Glutamatergic neuron (in vitro differentiated cells): Measurements from ENCODE around the gene STC2. TPM values are rescaled to one million over a fixed set of nuclear protein-coding genes. Genes with fewer than 3 reads are reported as not detected.

Experiments used
- DNase-seq: peaks from one replicate; pipeline ENCODE4 v3.0.0; 2022
- H3K27ac Mint-ChIP-seq: one replicate; pipeline ENCODE4 v1.8.0; 2020; ENCODE audit warnings: mild to moderate bottlenecking, mixed read lengths, inconsistent platforms; ENCODE audit not compliant: unreplicated experiment
- H3K27me3 Mint-ChIP-seq: one replicate; pipeline ENCODE4 v1.8.0; 2020; ENCODE audit warnings: mild to moderate bottlenecking, moderate library complexity, mixed read lengths, inconsistent platforms; ENCODE audit not compliant: unreplicated experiment
- H3K36me3 Mint-ChIP-seq: one replicate; pipeline ENCODE4 v1.8.0; 2020; ENCODE audit warnings: mild to moderate bottlenecking, mixed read lengths, inconsistent platforms; ENCODE audit not compliant: unreplicated experiment
- H3K4me1 Mint-ChIP-seq: one replicate; pipeline ENCODE4 v1.8.0; 2020; ENCODE audit warnings: mild to moderate bottlenecking, low read depth, mixed read lengths, inconsistent platforms; ENCODE audit not compliant: unreplicated experiment
- H3K4me3 Mint-ChIP-seq: one replicate; pipeline ENCODE4 v1.8.0; 2020; ENCODE audit warnings: mild to moderate bottlenecking, mixed read lengths, inconsistent platforms; ENCODE audit not compliant: unreplicated experiment
- H3K9me3 Mint-ChIP-seq: one replicate; pipeline ENCODE4 v1.8.0; 2020; ENCODE audit warnings: mild to moderate bottlenecking, moderate library complexity, mixed read lengths, inconsistent platforms; ENCODE audit not compliant: unreplicated experiment
- total RNA-seq: library from RNA; stranded (reverse); fragmentation: NEBNext Ultra II Directional; extraction: Animal tissue kit (Norgen Biotek cat#: 25700); gene quantifications from one replicate; pipeline ENCODE4 v1.2.1, GENCODE V29; 2021; ENCODE audit not compliant: unreplicated experiment
- TF ChIP-seq, protein P1 (sequence below): fragments of 200-600 bp; sonication (generic); IDR thresholded peaks from one replicate; pipeline ENCODE4 v1.5.0; 2021; ENCODE audit not compliant: partially characterized antibody, unreplicated experiment

The STC2 gene
- total RNA-seq, 1 donor from 2014 or later: 14.0 TPM

DNA sequence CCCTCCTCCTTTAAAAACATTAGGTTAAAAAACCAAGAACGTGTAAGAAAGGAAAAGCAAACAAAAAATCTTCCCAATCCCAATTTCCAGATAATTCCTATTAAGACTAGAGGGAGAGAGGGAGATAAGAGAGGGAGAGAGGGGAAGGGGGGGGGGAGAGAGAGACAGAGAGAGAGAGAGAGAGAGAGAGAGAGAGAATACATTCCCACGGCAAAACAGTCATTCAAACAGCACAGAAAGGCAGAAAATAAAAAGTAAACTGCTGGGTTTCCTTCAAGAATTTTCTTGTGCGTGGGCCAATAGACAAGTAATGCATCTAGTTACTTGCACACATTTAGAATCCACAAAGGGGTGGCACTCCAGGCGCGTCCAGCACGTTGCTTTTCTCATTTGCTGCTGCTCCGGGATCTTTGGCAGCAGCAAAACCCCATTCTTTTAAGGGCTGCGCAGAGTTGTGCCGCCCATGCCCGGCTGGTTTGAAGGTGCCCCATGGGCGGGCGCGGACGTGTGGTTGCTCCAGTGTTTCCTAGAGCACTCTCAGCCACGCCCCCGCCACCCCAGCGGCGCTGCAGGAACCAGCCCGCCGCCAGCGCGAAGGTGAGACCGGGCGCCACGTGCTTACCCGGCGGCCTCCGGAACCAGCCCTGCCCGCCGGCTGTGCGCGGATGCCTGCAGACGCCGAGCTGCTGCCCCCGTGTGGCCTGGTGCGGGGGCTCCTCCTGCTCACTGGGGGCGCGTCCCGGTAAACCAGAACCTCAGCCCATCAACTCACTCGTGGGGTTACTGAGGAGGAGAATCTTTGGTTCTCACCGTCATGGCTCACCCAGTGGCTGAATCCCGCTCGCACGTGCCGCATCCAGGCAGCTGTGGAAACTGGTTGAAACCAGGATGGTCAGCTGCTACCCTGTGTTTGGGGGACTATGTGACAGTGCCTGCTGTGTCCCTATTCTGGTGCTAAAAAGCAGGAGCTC, 44.6 kb downstream of the STC2 start:
- Mint-ChIP-seq H3K27me3 (peaks cover 11% of the 10 kb centered on the region), H3K9me3 (peaks cover 4% of the 10 kb centered on the region), H3K27ac (no peak overlapping the region), H3K4me1 (no peaks in the 10 kb centered on the region), H3K4me3 (peak overlapping the region; percentile 75), H3K36me3 (no peaks in the 10 kb centered on the region)
- peak; percentile 85 for DNase-seq
- TF ChIP-seq, protein P1, sequence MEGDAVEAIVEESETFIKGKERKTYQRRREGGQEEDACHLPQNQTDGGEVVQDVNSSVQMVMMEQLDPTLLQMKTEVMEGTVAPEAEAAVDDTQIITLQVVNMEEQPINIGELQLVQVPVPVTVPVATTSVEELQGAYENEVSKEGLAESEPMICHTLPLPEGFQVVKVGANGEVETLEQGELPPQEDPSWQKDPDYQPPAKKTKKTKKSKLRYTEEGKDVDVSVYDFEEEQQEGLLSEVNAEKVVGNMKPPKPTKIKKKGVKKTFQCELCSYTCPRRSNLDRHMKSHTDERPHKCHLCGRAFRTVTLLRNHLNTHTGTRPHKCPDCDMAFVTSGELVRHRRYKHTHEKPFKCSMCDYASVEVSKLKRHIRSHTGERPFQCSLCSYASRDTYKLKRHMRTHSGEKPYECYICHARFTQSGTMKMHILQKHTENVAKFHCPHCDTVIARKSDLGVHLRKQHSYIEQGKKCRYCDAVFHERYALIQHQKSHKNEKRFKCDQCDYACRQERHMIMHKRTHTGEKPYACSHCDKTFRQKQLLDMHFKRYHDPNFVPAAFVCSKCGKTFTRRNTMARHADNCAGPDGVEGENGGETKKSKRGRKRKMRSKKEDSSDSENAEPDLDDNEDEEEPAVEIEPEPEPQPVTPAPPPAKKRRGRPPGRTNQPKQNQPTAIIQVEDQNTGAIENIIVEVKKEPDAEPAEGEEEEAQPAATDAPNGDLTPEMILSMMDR: peak; percentile 81

DNA sequence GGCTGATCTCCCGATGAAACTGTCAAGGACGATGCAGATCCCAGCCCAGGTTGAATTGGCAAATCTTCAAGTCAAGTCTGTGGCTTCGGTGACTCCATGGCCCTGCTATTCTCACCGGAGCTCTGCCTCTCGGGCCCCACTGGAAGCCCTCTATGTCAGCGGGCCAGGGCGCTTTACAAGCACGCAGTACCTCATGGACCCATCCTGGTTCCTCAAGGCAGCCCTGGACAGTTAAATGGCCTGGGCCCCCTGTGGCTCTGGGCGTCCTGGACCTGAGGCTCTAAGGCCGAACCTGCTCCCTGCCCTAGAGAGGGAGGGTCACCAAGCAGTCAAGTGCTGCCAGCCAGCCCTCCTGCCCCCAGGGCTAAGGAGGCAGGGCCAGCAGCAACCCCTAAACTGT, 45.3 kb downstream of the STC2 start:
- no peak overlapping the region for H3K27ac Mint-ChIP-seq
- TF ChIP-seq, protein P1: no peak
- peaks cover 4% of the 10 kb centered on the region for H3K9me3 Mint-ChIP-seq
- H3K4me1 Mint-ChIP-seq: no peaks in the 10 kb centered on the region
- H3K36me3 Mint-ChIP-seq: no peaks in the 10 kb centered on the region
- peak overlapping the region; percentile 48 for H3K4me3 Mint-ChIP-seq
- DNase-seq: no peak
- peaks cover 11% of the 10 kb centered on the region for H3K27me3 Mint-ChIP-seq

DNA sequence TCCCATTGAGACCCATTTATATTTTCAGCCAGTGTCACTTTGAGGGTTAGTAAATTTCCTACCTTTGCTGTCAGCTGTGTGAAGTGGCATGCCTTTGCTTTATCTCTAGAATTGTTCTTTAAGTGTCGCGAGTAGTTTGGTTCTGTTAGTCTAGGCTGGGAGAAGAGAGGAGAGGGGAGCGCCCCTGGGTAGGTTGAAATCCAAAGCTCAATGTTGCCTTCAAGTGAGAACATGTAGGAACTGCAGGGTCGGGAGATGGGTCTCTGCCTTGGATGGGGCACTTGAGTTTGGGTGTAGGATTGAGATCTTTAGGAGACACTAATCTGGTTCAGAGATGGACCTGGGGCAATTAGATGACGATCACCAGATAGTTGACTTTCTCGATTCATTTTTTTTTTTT, 46.3 kb downstream of the STC2 start:
- TF ChIP-seq, protein P1: no peak
- no peak overlapping the region for H3K27ac Mint-ChIP-seq
- H3K4me1 Mint-ChIP-seq: no peaks in the 10 kb centered on the region
- no peaks in the 10 kb centered on the region for H3K36me3 Mint-ChIP-seq
- peaks cover 4% of the 10 kb centered on the region for H3K9me3 Mint-ChIP-seq
- no peak overlapping the region for H3K4me3 Mint-ChIP-seq
- H3K27me3 Mint-ChIP-seq: peaks cover 11% of the 10 kb centered on the region
- DNase-seq: no peak

DNA sequence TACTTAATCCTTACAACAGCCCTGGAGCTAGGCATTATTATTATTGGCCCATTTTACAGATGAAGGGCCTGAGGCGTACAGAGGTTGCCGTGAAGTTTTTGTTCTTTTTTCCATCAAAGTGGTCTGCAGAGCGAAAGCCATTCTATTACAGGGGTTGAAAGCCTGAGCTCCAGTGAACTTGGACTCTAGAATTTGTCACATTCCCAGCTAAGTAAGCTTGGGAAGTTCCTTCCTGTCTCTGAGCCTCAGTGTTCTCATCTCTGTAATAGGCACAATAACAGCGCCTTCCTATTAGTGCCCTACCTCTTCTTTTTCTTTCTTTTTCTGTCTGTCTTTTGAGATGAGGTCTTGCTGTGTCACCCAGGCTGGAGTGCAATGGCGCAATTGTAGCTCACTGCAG, 49.0 kb downstream of the STC2 start:
- peaks cover 4% of the 10 kb centered on the region for H3K36me3 Mint-ChIP-seq
- no peaks in the 10 kb centered on the region for H3K4me1 Mint-ChIP-seq
- DNase-seq: no peak
- H3K9me3 Mint-ChIP-seq: peaks cover under 1% of the 10 kb centered on the region
- H3K27me3 Mint-ChIP-seq: peaks cover 9% of the 10 kb centered on the region
- TF ChIP-seq, protein P1: no peak
- no peak overlapping the region for H3K27ac Mint-ChIP-seq
- H3K4me3 Mint-ChIP-seq: no peak overlapping the region

DNA sequence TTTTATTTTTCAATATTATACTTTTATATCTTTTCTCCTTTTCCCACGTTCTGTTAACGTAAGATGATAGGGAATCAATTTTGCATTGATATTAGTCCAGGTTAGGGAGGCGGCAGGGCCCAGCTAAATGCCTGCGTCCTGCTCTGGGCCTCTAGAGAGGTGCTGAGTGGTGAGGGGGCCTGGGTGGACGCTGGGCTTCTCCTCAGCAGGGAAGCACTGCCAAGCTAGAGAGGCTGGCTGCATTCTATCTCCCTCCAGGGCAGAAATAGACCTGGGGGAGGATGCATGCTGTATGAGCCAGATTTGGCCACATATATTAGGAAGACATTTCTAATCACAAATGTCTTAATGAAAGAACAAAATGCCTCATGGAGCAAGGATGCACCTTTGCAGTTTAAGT, 49.6 kb downstream of the STC2 start:
- H3K4me1 Mint-ChIP-seq: no peaks in the 10 kb centered on the region
- H3K9me3 Mint-ChIP-seq: no peaks in the 10 kb centered on the region
- TF ChIP-seq, protein P1: no peak
- no peak overlapping the region for H3K27ac Mint-ChIP-seq
- no peak overlapping the region for H3K4me3 Mint-ChIP-seq
- DNase-seq: no peak
- peaks cover 7% of the 10 kb centered on the region for H3K27me3 Mint-ChIP-seq
- H3K36me3 Mint-ChIP-seq: peaks cover 4% of the 10 kb centered on the region
